H1 (cell line): ENCODE results near the gene VEGFD. TPM values are rescaled to one million over a fixed set of nuclear protein-coding genes. Genes with fewer than 3 reads are reported as not detected.

Experiments
- ATF2 ChIP-seq: IDR thresholded peaks from 2 replicates; pipeline ENCODE4 v1.6.1; 2012; ENCODE audit warnings: low read length, inconsistent platforms
- CHD2 ChIP-seq: IDR thresholded peaks from 2 replicates; pipeline ENCODE4 v1.6.1; 2012; ENCODE audit warnings: low read length, improper control_type of control experiment
- EGR1 ChIP-seq: IDR thresholded peaks from 2 replicates; pipeline ENCODE4 v1.6.1; 2011; ENCODE audit warnings: low read depth, low read length, borderline replicate concordance
- SAP30 ChIP-seq: fragments of 300-600 bp; sonication (generic); IDR thresholded peaks from 2 replicates; pipeline ENCODE4 v1.7.1; 2012; ENCODE audit warnings: low read length, moderate library complexity, mild to moderate bottlenecking, inconsistent platforms; ENCODE audit not compliant: insufficient read depth, insufficient replicate concordance
- polyA plus RNA-seq, 7 experiments: library from polyadenylated mRNA; depleted of rRNA in 3 of 7; stranded (reverse) in 5 of 7; unstranded in 2 of 7; fragments of >200 nt in 5 of 7; fragments of 200-250 nt in 2 of 7; gene quantifications; 1 replicate in 5 of 7; 2 replicates in 1 of 7; 4 replicates in 1 of 7; pipeline versions ENCODE4 v1.2.1 to v1.2.3, GENCODE V29; 2011 to 2013; ENCODE audit warnings: missing spikeins in 2 of 7, mixed read lengths in 2 of 7
- total RNA-seq: library from RNA; stranded (reverse); fragmentation: NEBNext Ultra II Directional; extraction: Animal tissue kit (Norgen Biotek cat#: 25700); gene quantifications from 2 replicates; pipeline ENCODE4 v1.2.1, GENCODE V29; 2021
- TF ChIP-seq, protein P1 (sequence below): IDR thresholded peaks from 2 replicates; pipeline ENCODE4 v1.6.1; 2011; ENCODE audit warnings: low read length, improper control_type of control experiment

The VEGFD gene
- total and polyA plus RNA-seq, 2 of the 8 experiments (the other 6 are each of a cell fraction or from before 2014, with no cell fraction given), result 0.06 TPM; not detected in 1

GRCh38 chrX:15358533-15358932 is 25.7 kb downstream of the VEGFD start (continued):
- TF ChIP-seq ATF2 (no peak), SAP30 (no peak), EGR1 (no peak), CHD2 (no peak)
- TF ChIP-seq, protein P1, sequence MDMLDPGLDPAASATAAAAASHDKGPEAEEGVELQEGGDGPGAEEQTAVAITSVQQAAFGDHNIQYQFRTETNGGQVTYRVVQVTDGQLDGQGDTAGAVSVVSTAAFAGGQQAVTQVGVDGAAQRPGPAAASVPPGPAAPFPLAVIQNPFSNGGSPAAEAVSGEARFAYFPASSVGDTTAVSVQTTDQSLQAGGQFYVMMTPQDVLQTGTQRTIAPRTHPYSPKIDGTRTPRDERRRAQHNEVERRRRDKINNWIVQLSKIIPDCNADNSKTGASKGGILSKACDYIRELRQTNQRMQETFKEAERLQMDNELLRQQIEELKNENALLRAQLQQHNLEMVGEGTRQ, result no peak
- TF ChIP-seq, all 59 proteins: peak for 0
